ENCODE measurements around the gene NACC2.
"Not testable (repeated sequence)": the region's sequence is repeated elsewhere in the genome, so short reads cannot be mapped to it uniquely, and the experiment has no call there.

NACC2 gene

DNA sequence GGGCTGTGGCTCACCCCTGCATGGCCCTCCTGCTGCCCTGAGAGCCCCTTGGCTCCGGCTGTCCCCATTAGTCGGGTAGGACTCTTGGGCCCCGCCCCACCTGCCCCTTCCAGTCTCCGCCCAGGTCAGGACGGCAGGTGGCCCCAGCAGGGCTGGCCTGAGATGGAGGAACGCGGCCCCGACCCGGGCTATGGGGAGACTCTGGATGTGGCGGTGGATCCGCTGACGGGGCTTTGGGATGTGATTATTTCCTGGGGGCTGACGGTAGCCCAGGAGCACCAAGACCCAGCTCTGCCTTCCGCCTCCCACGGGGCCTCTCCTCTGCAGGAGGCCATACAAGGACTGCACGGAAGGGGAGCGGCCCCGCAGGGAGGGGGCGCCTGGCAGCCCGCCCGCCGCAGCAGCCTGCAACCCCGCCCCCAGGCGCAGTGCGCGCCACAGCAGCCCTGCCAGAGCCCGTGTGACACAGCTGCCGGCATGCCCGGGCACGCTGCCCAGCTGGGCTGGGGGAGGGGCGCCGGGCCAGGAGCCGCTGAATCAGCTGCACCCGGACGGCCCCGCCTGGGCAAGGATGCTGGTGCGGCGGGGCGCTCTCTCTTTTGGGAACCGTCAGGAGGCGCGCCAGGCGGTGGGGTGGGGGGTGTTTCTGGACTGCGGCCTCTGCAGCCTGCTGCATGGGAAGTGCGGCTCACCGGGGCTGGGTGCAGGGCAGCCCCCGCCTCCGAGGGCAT lies 14.4 kb upstream of the NACC2 start:
- peak; percentile 85 for DNase-seq

DNA sequence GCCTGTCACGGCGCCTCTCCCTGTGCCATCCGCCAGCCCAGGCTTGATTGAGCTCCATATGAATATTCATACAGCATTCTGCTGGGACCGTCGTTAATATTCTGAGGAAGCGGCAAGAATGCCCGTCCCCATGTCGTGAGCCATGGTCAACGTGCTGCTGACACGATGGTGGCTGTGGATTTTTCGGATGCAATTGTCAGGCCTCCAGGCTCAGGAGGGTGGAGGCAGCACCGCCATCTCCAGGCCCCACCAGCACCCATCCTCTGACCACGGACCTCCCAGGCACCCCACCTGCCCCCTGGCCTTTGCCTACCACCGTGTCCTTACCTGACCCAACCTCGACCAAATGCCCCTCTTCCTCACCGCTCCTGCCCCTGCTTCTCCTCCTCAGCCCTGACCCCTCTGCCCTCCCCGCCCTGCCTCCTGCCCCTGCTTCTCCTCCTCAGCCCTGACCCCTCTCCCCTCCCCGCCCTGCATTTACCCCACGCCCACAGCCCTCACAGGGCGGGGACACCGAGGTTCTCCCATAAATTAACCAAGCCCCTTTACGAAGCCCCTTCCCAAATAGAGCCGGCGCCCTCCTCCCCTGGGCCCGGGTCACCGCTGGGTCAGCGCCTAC lies 13.7 kb upstream of the NACC2 start:
- no peak for DNase-seq

DNA sequence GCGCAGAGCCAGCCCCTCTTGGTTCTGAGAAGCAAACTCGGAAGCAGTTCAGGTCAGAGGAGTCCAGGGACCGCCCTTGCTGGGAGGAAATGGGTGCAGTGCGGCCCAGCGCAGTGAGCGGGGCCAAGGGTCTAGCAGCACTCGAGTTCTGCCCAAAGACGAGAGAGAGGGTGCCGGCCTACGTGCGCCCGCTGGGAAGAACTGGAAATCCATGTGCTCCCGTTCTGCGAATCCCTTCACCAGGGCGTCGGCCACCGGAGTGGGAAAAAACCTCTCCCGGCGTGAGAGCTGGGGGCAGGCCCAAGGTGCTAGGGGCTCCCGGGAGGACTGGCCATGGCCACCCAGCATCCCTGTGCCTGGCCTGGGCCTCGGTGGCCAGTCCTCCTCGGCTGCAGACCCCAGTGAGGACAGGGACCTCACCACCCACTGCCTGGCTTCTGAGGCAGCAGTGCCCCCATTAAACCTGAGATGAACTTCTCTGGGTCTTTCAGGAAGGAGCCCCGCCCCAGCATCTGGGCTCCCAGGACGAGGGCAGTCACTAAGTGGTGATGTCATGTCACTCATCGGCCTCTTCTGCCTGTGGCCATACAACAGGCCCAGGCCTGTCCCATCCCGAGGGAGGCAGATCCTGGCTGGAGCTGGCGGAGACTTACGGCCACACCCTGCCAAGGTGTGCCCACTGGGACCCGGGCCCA lies 13.0 kb upstream of the NACC2 start:
- DNase-seq, result no peak

DNA sequence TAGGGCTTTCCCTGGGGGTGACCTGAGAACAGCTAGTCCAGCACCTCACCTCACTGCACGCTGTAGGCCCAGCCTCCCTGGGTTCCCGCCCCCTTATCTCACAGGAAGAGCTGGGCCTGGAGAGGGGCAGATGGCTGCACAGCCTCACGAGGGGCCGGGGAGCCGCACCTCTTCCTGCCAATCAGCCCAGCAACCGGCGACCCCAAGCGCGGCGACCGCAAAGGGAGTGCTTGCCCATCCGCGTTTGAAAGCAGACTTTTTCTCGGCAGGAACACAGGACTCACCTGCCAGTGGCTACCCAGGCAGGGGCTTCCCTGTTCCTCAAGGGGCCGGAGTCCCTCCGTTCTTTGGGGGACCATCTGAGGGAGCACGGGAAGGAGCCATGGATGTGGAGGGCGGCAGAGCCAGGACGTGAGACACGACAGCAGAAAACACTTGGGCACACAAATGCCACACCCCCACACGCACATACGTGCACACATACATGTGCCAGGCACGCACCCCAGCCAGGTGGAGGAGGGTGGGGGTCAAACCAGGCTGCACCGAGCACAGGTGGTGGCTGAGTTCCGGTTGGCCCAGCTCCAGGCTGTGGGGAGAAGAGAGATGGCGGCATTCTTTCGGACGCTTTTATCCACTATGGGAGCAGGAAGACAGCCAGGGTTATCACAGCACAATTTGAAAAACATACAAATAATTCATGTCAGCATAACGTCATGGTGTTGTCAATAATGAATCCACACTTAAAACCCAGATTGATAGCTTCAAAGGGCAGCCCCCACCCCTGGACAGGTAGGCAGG lies 12.3 kb upstream of the NACC2 start:
- DNase-seq, result no peak

DNA sequence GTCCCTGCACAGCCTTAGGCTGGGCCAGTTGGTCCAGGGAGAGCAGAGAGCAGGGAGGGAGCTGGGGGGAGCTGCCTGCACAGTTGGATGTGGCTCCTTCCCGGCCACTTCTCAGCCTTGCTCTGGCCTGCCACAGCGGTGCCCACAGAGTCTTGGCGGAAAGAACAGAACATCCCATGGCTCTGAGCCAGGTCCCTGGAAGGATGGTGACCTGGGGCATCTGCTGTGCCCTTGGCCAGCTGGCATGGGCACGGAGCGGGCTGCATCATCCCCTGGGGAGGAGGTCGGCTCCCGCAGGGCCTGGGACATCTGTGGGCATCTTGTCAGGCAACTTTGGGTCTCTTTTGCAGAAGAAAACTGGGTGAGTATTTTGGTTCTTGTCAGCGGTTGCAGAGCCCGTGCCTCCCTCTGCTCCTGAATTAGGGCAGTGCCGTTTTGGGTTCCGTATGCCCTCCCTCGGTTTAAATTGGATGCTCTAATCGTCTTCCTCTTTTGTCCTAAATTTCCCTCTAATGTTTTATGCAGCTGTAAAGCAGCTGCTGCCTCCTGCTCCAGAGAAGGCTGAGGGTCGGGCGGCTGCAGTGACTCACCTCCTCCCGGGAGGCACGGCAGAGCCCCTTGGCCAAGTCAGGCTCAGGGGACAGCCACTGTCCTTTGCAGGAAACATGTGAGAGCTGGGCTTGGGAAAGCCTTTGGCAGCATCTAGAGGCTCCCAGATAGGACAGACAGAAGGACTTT lies 10.5 kb upstream of the NACC2 start:
- no peak for DNase-seq

DNA sequence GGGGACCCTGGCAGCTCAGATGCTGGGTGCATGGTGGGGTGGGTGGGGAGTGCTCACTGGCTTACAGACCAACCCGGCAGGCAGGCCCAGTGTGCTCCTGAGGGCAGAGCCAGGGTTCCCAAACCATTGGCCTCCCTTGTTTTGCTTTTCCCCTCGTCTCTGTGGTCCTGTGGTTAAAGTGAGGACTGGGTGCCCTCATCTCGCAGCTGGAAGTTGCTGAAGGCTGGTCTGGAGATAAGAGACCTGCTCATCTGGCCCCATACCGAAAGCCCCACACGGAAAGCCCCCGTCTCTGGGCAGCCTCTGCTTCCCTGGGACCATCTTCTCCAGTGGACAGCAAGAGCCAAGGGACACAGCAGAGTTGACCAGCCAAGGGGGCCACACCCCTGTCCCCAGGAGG lies 9.8 kb upstream of the NACC2 start:
- no peak for DNase-seq

DNA sequence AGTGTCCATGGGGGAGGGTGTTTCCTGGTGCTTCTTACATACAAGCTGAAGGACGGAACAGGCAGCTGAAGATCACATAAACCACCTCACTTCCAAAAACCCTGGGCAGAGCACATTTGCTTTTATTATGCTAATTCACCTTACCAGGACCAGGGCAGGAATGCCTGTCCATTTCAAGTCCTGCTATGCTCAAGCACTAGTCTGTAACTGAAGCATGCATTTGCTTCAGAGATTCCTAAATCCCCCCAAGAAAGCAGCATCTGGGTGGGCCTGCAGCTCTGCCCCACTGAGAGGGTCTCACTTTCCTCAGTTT lies 9.4 kb upstream of the NACC2 start:
- no peak for DNase-seq

DNA sequence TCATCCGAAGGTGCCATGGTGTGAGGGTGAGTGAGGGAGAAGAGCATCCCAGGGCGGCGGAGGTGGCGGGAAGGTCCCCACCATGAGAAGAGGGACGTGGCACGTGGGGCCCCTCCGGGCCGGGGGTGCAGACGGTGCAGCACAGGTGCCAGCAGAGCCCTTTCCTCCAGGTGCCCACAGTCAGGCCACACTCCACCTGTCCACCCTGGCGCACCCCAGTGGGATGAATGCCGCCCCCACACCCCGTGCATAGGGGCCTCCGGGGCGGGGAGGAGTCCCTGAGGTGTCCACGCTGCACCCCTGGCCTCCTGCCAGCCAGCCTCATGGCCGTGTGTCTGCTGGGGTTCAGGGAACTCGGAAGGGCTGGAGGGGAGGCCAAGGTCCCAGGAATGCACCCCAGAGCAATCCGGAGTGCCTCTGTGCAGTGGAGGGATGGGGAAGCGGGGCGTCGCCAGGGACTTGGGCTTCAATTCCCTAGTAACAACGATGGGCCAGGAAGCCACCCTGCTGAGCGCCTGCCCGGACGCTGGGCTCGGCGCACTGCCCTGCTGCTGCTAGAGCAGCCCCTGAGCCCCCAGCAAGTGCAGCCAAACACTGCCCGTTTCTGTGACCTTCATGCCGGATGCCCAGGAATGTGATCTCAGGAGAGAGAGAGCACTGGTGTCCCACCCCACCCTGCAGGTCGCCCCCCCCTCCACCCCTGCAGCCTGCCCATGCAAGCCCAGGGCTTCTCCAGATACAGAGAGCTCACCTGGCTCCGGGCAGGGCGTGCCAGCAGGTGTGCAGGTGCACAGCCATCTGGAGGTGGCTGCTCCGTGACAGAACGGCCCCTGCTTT lies 8.8 kb upstream of the NACC2 start:
- no peak for DNase-seq

DNA sequence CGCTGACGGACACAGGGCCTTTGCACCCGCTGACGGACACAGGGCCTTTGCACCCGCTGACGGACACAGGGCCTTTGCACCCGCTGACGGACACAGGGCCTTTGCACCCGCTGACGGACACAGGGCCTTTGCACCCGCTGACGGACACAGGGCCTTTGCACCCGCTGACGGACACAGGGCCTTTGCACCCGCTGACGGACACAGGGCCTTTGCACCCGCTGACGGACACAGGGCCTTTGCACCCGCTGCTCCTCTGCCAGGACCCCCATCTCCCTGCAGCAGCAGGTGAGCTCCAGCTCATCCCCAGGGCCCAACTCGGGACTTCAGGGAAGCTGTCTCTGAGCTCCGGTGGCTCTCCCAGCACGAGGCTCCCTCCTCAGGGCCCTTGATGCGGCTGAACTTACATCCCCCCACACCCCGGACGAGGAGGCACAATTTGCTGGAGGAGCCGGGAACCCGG lies 6.6 kb upstream of the NACC2 start:
- DNase-seq, result not testable (repeated sequence)

DNA sequence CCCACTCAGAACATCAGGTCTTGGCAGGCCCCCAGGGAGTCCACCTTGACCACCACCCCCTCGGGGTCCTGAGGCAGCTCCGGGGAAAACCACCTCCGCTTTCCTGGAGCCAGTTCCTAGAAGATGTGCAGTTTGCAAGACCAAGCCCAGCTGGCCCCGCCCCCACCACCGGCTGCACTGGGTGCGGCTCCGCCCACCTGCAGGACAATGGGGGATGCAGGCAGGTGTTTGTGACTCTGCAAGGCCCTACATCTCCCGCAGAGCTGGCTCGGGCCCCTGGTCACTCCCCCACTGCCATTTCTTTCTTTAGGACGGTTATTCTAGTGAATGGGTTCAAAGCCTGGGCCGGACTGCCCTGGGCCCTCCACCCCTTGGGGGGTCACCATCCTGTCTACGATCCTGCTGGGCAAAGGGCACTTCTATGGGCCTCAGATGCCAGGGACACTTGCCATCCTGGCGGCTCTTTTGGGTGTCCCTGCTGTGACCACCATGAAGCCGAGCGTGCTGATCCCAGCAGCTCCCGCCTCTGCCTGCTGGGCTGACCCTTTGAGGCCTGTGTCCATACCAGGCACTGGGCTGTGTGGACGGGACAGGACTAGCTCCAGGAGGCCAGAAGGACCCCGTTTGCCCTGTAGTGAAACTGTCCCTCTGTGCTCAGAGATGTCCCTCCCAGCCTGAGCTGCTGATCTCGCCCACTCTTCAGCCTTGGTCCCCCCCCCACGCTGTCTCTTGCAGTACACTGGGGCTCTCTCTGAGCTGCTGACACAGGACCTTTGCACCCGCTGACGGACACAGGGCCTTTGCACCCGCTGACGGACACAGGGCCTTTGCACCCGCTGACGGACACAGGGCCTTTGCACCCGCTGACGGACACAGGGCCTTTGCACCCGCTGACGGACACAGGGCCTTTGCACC lies 5.9 kb upstream of the NACC2 start:
- no peak for DNase-seq

DNA sequence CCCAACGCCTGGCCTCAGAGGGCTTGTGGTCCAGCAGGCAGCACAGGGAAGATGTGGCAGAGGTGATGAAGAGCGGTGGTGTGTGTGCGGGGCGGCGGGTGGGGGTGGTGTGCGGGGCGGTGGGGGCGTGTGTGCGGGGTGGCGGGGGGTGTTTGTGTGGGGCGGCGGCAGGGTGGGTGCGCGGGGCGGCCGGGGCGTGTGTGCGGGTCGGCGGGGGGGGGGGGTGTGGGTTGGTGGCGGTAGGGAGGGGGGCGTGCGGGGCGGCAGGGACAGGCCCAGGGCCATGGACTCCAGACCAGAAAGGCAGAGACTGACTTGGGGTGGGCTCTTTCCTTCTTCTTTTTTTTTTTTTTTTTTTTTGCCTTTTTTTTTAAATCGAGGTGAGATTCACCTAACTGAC lies 4.5 kb upstream of the NACC2 start:
- no peak for DNase-seq

DNA sequence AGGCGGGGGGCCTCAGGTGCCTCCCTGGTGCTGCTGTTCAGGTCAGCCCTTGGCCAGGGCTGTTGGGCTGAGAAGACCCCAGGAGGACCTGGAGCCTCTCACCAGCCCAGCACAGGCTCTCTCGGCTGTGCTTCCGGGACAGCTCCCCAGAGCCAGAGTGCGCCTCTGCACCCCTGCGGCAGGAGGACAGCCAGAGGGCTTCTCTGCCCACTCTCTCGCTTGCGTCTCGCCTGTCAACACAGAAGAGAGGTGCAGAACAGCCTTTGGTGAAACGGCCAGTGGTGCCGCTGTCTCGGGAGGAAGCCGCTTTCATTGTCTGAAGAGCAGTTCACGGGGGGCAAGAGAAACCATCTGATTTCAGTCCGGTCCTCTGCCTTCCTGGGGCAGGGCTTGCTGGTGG lies 3.8 kb upstream of the NACC2 start:
- DNase-seq, result no peak

DNA sequence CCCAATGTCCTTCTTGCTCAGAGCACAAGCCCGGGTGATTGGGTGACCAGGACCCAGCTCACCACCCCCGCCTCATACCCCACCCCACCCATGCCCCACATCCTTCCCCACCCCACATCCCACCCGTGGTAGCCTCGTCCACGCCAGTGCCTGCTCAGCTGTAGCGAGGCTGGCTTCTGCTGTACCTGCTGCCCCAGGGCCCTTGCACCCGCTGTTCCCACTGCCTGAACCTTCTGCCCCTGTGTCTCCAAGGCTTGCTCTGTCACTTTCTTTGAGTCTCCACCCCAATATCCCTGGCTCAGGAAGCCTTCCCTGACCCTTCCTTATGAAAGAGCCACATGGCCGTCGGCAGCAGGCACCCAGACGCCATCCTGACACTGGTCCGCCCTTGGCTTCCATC lies 3.1 kb upstream of the NACC2 start:
- DNase-seq, result no peak

DNA sequence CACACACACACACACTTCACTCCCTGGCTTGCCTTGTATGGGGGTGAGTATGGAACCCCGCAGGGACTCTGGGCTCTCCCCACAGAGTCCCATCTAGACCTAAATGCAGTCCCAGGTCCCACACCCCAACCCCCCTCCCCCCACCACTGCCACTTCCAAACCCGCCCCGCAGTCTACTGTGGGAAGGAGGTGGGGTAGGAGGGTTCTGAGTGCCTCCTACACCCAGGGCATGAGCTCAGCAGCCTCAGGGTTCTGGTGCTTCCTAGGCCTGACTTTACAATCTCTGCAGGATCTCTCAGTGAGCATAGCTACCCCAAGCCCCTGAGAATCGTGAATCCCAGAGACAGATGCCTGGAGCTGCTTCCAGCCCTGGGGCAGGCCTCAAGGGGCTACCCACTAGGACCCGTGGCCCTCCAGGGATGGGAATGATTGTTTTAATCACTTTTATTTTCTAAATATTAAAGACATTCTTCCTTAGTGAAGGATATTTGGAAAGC lies 1.5 kb upstream of the NACC2 start:
- DNase-seq, result no peak

DNA sequence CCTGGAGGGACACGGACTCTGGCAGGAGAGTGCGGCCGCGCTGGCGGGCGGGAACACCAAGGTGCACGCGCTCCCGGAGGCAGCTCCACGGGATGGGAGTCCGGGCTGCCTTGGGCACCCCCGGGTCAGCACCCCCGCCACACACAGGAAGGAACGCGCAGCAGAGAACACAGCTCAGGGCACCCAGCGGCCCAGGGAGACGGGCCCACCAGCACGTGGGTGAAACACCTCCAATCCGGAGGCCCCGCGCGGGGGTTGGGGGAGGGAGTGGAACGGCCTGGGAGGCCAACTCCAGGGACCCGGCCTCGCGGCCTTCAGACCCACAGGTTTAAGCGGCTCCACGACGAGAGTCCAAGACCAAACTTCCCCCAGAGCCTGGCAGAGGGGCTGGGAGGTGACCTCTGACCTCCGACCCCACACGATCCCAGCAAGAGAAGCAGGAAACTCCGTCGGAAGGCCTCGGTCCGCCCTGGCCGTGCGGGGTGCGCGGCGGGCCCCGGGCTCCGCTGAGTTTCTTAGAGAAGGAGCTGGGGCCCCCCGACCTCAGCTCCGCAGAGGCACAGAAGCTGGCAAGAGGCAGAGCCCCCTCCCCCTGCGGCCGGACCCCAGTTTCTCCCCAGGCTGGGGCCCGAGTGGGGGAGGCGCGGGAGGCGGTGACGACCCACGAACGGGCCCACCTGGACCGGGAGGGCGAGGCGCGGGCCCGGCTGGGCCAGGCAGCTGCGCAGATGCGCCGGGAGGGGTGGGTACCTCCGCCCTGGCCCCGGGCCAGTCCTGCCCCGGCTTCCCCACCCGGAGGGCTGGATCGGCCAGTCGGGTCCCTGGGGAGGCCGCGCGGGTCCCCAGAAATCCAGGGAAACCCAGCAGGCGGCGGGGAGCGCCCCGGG lies 851 bp downstream of the NACC2 start:
- DNase-seq, result no peak

DNA sequence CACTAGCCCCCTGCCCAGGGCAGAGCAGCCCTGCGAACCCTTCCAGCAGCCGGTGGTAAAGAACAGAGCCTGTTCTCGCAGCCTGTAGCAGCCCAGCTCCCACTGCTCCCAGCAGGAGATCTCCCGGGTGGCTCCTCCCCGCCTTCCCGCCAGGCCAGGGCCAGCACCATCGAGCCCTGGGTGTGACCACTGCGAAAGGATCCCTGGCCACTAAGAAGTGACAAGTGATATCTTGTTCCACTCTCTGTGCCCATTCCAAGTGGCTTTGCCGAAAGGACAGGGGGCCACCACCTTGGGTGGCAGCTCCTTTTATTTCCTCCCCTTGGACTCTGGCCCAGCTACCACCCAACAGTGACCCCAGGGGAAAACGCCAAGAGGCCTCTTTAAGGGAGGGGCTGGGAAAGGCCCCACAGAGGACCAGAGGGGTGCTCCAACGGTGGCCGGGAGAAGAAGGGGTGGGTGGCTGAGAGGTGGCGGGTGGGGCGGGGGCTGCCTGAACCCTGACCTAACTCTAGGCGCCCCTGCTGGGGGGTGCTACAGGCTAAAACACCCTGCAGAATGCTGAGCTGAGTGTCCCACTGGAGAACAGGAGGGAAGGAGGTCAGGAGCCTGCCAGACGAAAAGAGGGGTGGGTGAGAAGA lies 1.6 kb downstream of the NACC2 start:
- DNase-seq, result no peak

DNA sequence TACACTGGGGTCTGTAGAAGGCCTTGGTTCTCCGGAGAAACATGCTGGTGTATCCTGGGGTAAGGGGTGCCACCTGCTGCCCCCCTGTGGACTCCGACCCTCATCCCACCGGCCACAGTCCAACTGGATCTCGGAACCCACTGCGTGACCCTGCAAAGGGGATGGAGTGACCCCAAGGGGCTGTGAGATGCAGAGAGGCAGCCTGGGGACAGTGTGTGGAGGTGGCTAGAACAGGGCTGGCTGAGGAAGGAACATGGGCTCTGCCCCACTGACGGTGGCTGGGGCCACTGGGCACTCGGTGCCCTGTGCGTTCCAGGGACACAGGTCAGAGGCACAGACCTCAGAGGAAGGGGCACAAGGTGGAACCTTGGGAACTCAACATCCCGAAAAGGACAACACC lies 2.3 kb downstream of the NACC2 start:
- no peak for DNase-seq

DNA sequence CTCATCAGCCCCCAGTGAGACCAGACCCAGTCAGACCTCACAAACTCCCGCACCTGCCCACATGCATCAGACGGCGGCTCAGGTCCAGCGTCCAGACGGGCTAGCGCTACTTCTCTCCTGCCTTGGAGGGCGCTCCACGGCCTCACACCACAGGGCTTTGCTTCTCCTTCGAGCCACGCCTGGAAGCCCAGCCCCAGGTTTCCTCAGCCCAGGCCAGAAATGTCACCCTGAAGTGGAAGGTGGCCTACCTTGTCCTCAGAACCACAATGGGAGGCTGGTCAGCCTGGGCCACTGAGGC lies 2.8 kb downstream of the NACC2 start:
- no peak for DNase-seq
